ENCODE data around the gene ADCY2. TPM values are rescaled to one million over a fixed set of nuclear protein-coding genes. Genes with fewer than 3 reads are reported as not detected.

ADCY2 gene
- total RNA-seq, 4 donors from 2014 or later, result 0.34 to 2.7 (median 1.5) TPM

- DNase-seq, result no peak
- H3K27me3 ChIP-seq, result no peaks in the 10 kb centered on the region
- H3K36me3 ChIP-seq, result no peaks in the 10 kb centered on the region
- H3K9me3 ChIP-seq, result no peaks in the 10 kb centered on the region
- H3K4me1 ChIP-seq, result no peaks in the 10 kb centered on the region
- intact Hi-C loops (cut with DNase I), result no loop called here
- TF ChIP-seq CTCF (IDR thresholded peaks at IDR 0.05) (no peak), POLR2A (IDR thresholded peaks at IDR 0.05) (no peak)
- no peak overlapping the region for H3K4me3 ChIP-seq (replicated peaks in 1 of 3)
- no peak overlapping the region for H3K27ac ChIP-seq
These were observed 246.1 kb downstream of the ADCY2 start for GRCh38 chr5:7642029-7642428.

GRCh38 chr5:7644723-7645122 is 248.8 kb downstream of the ADCY2 start:
- intact Hi-C loops (cut with DNase I), result no loop called here
- Histone ChIP-seq H3K4me3 (replicated peaks in 1 of 3) (no peak overlapping the region), H3K36me3 (no peaks in the 10 kb centered on the region), H3K9me3 (no peaks in the 10 kb centered on the region), H3K27ac (no peak overlapping the region), H3K4me1 (no peaks in the 10 kb centered on the region), H3K27me3 (no peaks in the 10 kb centered on the region)
- no peak for TF ChIP-seq CTCF (IDR thresholded peaks at IDR 0.05)
- TF ChIP-seq POLR2A (IDR thresholded peaks at IDR 0.05), result no peak
- WGBS, 2 donors, result 86 to 88% methylated on average over 3 of the region's 3 CpGs
- no peak for DNase-seq

GRCh38 chr5:7650755-7651154 is 254.8 kb downstream of the ADCY2 start:
- no peak overlapping the region for H3K27ac ChIP-seq
- H3K4me1 ChIP-seq, result no peaks in the 10 kb centered on the region
- no peak overlapping the region for H3K4me3 ChIP-seq (replicated peaks in 1 of 3)
- no peaks in the 10 kb centered on the region for H3K9me3 ChIP-seq
- WGBS, 2 donors, result 79 to 80% methylated on average over 6 of the region's 6 CpGs
- intact Hi-C loops (cut with DNase I), result no loop called here
- H3K27me3 ChIP-seq, result no peaks in the 10 kb centered on the region
- DNase-seq, result no peak
- no peak for TF ChIP-seq POLR2A (IDR thresholded peaks at IDR 0.05)
- no peak for TF ChIP-seq CTCF (IDR thresholded peaks at IDR 0.05)
- no peaks in the 10 kb centered on the region for H3K36me3 ChIP-seq

GRCh38 chr5:7653046-7653445 is 257.1 kb downstream of the ADCY2 start:
- H3K36me3 ChIP-seq, result no peaks in the 10 kb centered on the region
- intact Hi-C loops (cut with DNase I), result no loop called here
- no peak for DNase-seq
- no peaks in the 10 kb centered on the region for H3K27me3 ChIP-seq
- H3K27ac ChIP-seq, result no peak overlapping the region
- H3K4me3 ChIP-seq (replicated peaks in 1 of 3), result no peak overlapping the region
- H3K4me1 ChIP-seq, result no peaks in the 10 kb centered on the region
- TF ChIP-seq CTCF (IDR thresholded peaks at IDR 0.05) (no peak), POLR2A (IDR thresholded peaks at IDR 0.05) (no peak)
- WGBS, 2 donors, result 81 to 87% methylated on average over 6 of the region's 6 CpGs
- H3K9me3 ChIP-seq, result no peaks in the 10 kb centered on the region

GRCh38 chr5:7657153-7657552 is 261.2 kb downstream of the ADCY2 start:
- TF ChIP-seq POLR2A (IDR thresholded peaks at IDR 0.05), result no peak
- TF ChIP-seq CTCF (IDR thresholded peaks at IDR 0.05), result no peak
- 88 to 92% methylated on average over 3 of the region's 3 CpGs for WGBS, 2 donors
- H3K4me1 ChIP-seq, result no peaks in the 10 kb centered on the region

More at GRCh38 chr5:7657153-7657552, 261.2 kb downstream of the ADCY2 start:
- Histone ChIP-seq H3K36me3 (no peaks in the 10 kb centered on the region), H3K27me3 (no peaks in the 10 kb centered on the region), H3K4me3 (replicated peaks in 1 of 3) (no peak overlapping the region), H3K9me3 (no peaks in the 10 kb centered on the region), H3K27ac (no peak overlapping the region)
- DNase-seq, result no peak
- intact Hi-C loops (cut with DNase I), result no loop called here
